ENCODE results near the gene KCNMB2.

DNA sequence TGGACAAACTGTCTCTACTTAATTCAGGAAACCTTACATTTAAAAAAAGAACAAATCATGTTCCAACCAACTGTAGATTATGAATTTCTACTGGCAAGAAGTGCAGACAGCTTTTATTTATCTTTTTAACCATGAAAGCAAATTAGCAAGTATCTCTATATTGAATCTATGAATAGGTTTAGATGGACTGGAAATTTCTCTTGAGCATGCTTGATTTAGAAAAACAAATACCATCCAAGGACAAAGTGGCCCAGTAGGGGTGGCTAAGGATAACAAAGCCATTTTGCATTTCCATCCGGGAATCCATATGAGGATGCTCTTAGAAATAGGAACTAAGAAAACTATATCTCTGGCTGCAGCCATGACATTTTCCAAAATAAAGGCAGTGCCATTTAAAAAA, 150.6 kb downstream of the KCNMB2 start:
- no peak for TF ChIP-seq GATA2 (IDR thresholded peaks at IDR 0.05; ENCODE audit: low read depth, low read length)
- no peak for TF ChIP-seq GATA3 (IDR thresholded peaks at IDR 0.05; ENCODE audit: low read depth, low read length)

Data from SH-SY5Y (cell line).